H1 (cell line): Measurements from ENCODE around the gene RPTOR. TPM values are rescaled to one million over a fixed set of nuclear protein-coding genes. Genes with fewer than 3 reads are reported as not detected.

ENCODE experiments used
- BRCA1 ChIP-seq: IDR thresholded peaks from 2 replicates; pipeline ENCODE4 v1.6.1; 2012; ENCODE audit warnings: low read depth, low read length, improper control_type of control experiment
- CHD1 ChIP-seq: IDR thresholded peaks from 2 replicates; pipeline ENCODE4 v1.6.1; 2012; ENCODE audit warnings: low read depth, low read length, improper control_type of control experiment
- NANOG ChIP-seq: IDR thresholded peaks from 2 replicates; pipeline ENCODE4 v1.6.1; 2011; ENCODE audit warnings: low read length, low read depth, mild to moderate bottlenecking, inconsistent platforms; ENCODE audit not compliant: insufficient read depth, poor library complexity, severe bottlenecking
- RXRA ChIP-seq: IDR thresholded peaks from 2 replicates; pipeline ENCODE4 v1.6.1; 2011; ENCODE audit warnings: low read depth, mild to moderate bottlenecking, low read length, moderate library complexity; ENCODE audit not compliant: insufficient read depth
- polyA plus RNA-seq, 7 experiments: library from polyadenylated mRNA; depleted of rRNA in 3 of 7; stranded (reverse) in 5 of 7; unstranded in 2 of 7; fragments of >200 nt in 5 of 7; fragments of 200-250 nt in 2 of 7; gene quantifications; 1 replicate in 5 of 7; 2 replicates in 1 of 7; 4 replicates in 1 of 7; pipeline versions ENCODE4 v1.2.1 to v1.2.3, GENCODE V29; 2011 to 2013; ENCODE audit warnings: missing spikeins in 2 of 7, mixed read lengths in 2 of 7
- total RNA-seq: library from RNA; stranded (reverse); fragmentation: NEBNext Ultra II Directional; extraction: Animal tissue kit (Norgen Biotek cat#: 25700); gene quantifications from 2 replicates; pipeline ENCODE4 v1.2.1, GENCODE V29; 2021

RPTOR gene
- total and polyA plus RNA-seq, 2 of the 8 experiments (the other 6 are each of a cell fraction or from before 2014, with no cell fraction given): 6.9 to 28.7 TPM

- no peak for TF ChIP-seq NANOG
- no peak for TF ChIP-seq RXRA
- no peak for TF ChIP-seq CHD1
- TF ChIP-seq BRCA1: no peak
Measured at GRCh38 chr17:80593181-80593580, 48.5 kb downstream of the RPTOR start (continued).
